ENCODE data around the gene MYOZ1.

MYOZ1 gene

DNA sequence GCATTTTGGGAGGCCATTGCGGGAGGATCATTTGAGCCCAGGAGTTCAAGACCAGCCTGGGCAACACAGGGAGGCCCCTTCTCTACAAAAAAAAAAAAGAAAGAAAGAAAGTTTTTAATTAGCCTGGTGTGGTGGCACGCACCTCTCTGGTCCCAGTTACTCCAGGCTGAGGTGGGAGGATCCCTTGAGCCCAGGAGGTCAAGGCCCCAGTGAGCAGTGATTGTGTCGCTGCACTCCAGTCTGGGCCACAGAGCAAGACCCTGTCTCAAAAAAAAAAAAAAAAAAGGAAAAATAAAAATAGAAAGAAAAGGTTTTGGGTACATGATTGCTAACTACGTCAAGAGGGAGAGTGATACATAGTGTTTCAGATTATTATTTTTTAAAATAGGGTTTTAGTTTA is 48.2 kb downstream of the MYOZ1 start:
- no peak for ATAC-seq
- TF ChIP-seq ZFP30 (CRISPR knock-in tag; IDR thresholded peaks at IDR 0.05) (no peak), GLIS3 (CRISPR knock-in tag; IDR thresholded peaks at IDR 0.05) (no peak), ZFP3 (CRISPR knock-in tag; IDR thresholded peaks at IDR 0.05) (no peak), CSDC2 (CRISPR knock-in tag; IDR thresholded peaks at IDR 0.05) (no peak), ARNTL (CRISPR knock-in tag; IDR thresholded peaks at IDR 0.05; ENCODE audit: borderline replicate concordance, low read depth) (no peak), ZC3H10 (CRISPR knock-in tag; IDR thresholded peaks at IDR 0.05) (no peak), ESRRG (CRISPR knock-in tag; IDR thresholded peaks at IDR 0.05) (no peak), BACH2 (CRISPR knock-in tag; IDR thresholded peaks at IDR 0.05; ENCODE audit: borderline replicate concordance) (no peak), OSR1 (CRISPR knock-in tag; IDR thresholded peaks at IDR 0.05) (no peak), ZNF565 (CRISPR knock-in tag; conservative IDR thresholded peaks at IDR 0.05; ENCODE audit: low read depth) (no peak), SNAI2 (CRISPR knock-in tag; IDR thresholded peaks at IDR 0.05) (no peak), PPARA (CRISPR knock-in tag; IDR thresholded peaks at IDR 0.05; ENCODE audit: borderline replicate concordance) (no peak), RARB (CRISPR knock-in tag; IDR thresholded peaks at IDR 0.05) (no peak)
- TF ChIP-seq, protein P1, sequence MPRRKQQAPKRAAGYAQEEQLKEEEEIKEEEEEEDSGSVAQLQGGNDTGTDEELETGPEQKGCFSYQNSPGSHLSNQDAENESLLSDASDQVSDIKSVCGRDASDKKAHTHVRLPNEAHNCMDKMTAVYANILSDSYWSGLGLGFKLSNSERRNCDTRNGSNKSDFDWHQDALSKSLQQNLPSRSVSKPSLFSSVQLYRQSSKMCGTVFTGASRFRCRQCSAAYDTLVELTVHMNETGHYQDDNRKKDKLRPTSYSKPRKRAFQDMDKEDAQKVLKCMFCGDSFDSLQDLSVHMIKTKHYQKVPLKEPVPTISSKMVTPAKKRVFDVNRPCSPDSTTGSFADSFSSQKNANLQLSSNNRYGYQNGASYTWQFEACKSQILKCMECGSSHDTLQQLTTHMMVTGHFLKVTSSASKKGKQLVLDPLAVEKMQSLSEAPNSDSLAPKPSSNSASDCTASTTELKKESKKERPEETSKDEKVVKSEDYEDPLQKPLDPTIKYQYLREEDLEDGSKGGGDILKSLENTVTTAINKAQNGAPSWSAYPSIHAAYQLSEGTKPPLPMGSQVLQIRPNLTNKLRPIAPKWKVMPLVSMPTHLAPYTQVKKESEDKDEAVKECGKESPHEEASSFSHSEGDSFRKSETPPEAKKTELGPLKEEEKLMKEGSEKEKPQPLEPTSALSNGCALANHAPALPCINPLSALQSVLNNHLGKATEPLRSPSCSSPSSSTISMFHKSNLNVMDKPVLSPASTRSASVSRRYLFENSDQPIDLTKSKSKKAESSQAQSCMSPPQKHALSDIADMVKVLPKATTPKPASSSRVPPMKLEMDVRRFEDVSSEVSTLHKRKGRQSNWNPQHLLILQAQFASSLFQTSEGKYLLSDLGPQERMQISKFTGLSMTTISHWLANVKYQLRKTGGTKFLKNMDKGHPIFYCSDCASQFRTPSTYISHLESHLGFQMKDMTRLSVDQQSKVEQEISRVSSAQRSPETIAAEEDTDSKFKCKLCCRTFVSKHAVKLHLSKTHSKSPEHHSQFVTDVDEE (CRISPR knock-in tag; IDR thresholded peaks at IDR 0.05): no peak
- TF ChIP-seq, protein P2, sequence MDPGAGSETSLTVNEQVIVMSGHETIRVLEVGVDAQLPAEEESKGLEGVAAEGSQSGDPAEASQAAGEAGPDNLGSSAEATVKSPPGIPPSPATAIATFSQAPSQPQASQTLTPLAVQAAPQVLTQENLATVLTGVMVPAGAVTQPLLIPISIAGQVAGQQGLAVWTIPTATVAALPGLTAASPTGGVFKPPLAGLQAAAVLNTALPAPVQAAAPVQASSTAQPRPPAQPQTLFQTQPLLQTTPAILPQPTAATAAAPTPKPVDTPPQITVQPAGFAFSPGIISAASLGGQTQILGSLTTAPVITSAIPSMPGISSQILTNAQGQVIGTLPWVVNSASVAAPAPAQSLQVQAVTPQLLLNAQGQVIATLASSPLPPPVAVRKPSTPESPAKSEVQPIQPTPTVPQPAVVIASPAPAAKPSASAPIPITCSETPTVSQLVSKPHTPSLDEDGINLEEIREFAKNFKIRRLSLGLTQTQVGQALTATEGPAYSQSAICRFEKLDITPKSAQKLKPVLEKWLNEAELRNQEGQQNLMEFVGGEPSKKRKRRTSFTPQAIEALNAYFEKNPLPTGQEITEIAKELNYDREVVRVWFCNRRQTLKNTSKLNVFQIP (CRISPR knock-in tag; IDR thresholded peaks at IDR 0.05; ENCODE audit: borderline replicate concordance, low read depth): no peak

DNA sequence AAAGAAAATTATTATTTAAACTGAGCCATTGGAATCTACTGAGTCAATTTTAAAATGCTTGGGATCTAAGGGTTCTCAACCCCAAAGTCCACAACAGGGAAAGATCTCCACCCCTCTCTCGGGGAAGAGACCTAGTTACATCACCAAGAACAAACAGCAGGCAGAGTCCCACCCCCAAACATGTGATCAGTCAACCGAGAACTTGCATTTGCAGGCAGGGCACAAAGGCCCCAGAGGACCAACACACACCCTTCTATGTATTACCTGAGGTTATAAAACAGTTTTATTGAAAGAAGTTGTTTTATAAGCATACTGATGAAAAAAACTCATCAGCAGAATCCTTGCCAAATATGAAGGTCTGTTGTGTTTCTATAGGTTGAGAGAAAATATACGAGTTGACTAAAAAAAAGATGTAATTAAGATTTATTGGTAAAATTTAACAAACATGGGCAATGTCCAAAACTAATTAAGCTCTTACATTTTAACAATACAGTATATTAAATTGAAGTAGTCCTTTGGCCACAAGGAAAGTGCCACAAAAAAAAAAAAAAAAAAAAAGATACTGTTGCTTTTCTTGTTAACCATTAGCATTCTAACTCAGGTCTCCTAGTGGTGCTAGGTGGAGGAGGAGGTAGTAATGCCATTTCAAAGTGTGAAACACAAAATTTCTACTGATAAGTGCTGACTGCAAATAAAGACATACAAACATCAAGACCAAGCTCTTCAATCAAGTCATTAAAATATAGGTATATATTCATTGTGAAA is 49.2 kb downstream of the MYOZ1 start:
- TF ChIP-seq ESRRG (CRISPR knock-in tag; IDR thresholded peaks at IDR 0.05): no peak
- TF ChIP-seq, protein P3, sequence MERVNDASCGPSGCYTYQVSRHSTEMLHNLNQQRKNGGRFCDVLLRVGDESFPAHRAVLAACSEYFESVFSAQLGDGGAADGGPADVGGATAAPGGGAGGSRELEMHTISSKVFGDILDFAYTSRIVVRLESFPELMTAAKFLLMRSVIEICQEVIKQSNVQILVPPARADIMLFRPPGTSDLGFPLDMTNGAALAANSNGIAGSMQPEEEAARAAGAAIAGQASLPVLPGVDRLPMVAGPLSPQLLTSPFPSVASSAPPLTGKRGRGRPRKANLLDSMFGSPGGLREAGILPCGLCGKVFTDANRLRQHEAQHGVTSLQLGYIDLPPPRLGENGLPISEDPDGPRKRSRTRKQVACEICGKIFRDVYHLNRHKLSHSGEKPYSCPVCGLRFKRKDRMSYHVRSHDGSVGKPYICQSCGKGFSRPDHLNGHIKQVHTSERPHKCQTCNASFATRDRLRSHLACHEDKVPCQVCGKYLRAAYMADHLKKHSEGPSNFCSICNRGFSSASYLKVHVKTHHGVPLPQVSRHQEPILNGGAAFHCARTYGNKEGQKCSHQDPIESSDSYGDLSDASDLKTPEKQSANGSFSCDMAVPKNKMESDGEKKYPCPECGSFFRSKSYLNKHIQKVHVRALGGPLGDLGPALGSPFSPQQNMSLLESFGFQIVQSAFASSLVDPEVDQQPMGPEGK (CRISPR knock-in tag; IDR thresholded peaks at IDR 0.05; ENCODE audit: borderline replicate concordance): no peak
- no peak for TF ChIP-seq OSR1 (CRISPR knock-in tag; IDR thresholded peaks at IDR 0.05)
- TF ChIP-seq ZFP3 (CRISPR knock-in tag; IDR thresholded peaks at IDR 0.05): no peak
- no peak for TF ChIP-seq SNAI2 (CRISPR knock-in tag; IDR thresholded peaks at IDR 0.05)
- TF ChIP-seq, protein P4, sequence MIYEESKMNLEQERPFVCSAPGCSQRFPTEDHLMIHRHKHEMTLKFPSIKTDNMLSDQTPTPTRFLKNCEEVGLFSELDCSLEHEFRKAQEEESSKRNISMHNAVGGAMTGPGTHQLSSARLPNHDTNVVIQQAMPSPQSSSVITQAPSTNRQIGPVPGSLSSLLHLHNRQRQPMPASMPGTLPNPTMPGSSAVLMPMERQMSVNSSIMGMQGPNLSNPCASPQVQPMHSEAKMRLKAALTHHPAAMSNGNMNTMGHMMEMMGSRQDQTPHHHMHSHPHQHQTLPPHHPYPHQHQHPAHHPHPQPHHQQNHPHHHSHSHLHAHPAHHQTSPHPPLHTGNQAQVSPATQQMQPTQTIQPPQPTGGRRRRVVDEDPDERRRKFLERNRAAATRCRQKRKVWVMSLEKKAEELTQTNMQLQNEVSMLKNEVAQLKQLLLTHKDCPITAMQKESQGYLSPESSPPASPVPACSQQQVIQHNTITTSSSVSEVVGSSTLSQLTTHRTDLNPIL (CRISPR knock-in tag; IDR thresholded peaks at IDR 0.05; ENCODE audit: low read depth): no peak
- TF ChIP-seq, protein P1 (CRISPR knock-in tag; IDR thresholded peaks at IDR 0.05): no peak
- TF ChIP-seq, protein P2 (CRISPR knock-in tag; IDR thresholded peaks at IDR 0.05; ENCODE audit: borderline replicate concordance, low read depth): no peak
- TF ChIP-seq ZNF8 (CRISPR knock-in tag; IDR thresholded peaks at IDR 0.05): no peak
- no peak for TF ChIP-seq ISL1 (CRISPR knock-in tag; IDR thresholded peaks at IDR 0.05)
- TF ChIP-seq, protein P5, sequence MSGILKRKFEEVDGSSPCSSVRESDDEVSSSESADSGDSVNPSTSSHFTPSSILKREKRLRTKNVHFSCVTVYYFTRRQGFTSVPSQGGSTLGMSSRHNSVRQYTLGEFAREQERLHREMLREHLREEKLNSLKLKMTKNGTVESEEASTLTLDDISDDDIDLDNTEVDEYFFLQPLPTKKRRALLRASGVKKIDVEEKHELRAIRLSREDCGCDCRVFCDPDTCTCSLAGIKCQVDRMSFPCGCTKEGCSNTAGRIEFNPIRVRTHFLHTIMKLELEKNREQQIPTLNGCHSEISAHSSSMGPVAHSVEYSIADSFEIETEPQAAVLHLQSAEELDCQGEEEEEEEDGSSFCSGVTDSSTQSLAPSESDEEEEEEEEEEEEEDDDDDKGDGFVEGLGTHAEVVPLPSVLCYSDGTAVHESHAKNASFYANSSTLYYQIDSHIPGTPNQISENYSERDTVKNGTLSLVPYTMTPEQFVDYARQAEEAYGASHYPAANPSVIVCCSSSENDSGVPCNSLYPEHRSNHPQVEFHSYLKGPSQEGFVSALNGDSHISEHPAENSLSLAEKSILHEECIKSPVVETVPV (CRISPR knock-in tag; IDR thresholded peaks at IDR 0.05): no peak
- no peak for TF ChIP-seq PPARA (CRISPR knock-in tag; IDR thresholded peaks at IDR 0.05; ENCODE audit: borderline replicate concordance)
- ATAC-seq: peak; percentile 76
